ENCODE results near the gene CXXC5.
A peak's percentile ranks its signal among the peaks of the same experiment; 100 is the strongest.

The CXXC5 gene

GRCh38 chr5:139667001-139667729, 19.0 kb downstream of the CXXC5 start:
- DNase-seq, result peak; percentile 33

- DNase-seq, result no peak
Measured at GRCh38 chr5:139667730-139668063, 19.5 kb downstream of the CXXC5 start.

DNA sequence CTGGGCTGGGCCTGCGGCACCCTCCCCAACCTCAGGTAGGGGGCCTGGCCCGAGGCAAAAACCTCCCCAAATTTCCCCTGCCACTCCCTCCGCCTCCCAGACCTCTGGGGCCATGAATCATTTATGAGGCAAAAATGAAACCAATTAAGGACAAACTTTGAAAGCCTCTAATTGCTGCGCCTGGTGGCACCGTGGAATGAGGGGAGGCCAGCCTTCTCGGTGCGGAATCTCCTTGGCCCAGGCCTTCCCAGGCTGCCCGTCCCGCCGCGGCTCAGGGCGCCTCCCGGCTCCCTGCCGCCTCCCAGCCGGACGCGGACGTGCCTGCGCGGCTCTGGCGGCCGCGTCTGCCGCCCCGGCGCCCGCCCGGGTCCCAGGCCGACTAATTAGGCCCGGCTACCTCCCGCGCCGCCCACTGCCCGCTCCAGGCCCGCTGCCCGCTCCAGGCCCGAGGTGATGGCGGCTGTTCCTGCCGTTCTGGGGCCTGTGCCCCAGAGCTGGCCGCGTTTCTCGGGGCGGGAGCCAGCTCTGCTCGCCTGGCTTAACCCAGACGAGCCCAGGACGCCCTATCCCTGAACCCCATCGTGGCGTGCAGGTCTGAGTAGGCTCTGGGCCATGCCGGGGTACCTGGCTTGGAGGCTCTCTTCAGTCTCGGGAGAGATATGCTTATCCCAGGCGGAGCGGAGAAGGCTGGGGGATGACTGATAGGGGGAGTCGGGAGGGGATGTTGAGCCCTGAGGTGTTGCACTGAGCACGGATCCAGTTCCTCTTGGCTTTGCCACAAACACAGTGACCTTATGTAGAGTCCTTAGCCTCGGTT, 20.1 kb downstream of the CXXC5 start:
- peak; percentile 49 for DNase-seq

- DNase-seq, result no peak
Measured at GRCh38 chr5:139668924-139669661, 20.9 kb downstream of the CXXC5 start.

DNA sequence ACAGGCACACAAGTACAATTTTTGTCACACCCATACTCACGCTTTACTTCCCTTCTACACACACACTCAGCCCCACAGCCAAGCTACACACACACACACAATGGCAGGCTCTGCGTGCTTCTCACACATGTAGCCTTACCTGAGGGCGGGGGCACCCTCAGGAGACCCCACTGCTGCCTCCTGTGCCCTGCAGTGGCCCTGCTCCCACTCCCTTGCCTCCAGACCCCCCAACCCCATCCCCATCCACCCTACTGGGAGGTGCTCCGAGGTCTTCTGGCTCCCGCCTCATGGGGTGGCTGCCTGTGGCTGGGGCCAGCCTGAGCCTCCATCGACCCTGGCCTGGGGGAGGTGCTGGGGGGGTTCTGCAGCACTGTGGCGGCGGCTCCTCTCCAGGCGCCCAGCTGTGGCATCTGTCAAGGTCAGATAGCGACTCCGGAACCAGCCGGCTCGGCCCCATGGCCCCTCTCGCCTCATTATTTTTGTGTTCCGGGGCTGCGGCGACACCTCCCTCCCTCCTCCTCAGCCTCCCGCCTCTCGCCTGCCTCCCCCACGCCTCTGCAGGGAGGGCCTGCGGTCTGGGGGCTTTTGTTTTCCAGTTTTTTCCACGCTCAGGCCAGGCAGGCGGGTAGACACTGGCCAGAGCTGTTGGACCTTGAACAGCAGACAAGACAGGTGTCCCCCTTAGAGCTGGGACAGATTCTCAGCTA, 21.7 kb downstream of the CXXC5 start:
- no peak for DNase-seq

DNA sequence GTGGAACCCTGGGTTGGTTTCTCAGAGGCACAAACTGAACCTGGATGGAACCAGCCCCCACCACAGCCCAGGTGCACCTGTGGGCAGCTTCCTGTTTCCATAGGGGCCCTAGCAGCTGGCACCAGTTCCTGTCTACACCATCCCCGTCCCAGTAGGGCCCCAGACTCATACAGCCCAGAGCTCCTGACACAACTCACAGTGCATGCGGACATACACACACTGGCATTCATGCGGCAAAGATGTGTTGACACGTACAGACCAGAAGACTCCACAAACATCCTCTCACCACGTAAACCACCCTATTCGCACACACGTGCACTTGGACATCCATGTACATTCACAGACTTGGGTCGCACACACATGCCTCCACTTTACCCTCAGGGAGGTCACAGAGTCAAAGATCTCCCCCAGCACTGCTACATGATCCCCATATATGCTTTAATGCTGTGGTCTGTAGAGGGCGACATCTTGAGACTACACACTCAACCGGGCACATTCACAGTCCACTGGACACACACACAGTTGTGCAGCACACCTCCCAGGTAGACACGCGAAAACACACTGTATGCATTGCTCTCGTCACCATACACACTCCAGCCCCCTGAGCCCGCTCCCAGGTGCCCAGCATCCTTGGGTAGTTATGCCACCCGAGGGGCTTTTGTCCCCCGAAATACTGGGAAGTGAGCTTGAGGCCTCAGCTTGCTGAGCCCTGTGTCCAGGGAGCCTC, 22.4 kb downstream of the CXXC5 start:
- no peak for DNase-seq

- DNase-seq, result no peak
Measured at GRCh38 chr5:139671096-139671841, 23.1 kb downstream of the CXXC5 start.

- DNase-seq, result no peak
Measured at GRCh38 chr5:139675213-139675612, 27.1 kb downstream of the CXXC5 start.

DNA sequence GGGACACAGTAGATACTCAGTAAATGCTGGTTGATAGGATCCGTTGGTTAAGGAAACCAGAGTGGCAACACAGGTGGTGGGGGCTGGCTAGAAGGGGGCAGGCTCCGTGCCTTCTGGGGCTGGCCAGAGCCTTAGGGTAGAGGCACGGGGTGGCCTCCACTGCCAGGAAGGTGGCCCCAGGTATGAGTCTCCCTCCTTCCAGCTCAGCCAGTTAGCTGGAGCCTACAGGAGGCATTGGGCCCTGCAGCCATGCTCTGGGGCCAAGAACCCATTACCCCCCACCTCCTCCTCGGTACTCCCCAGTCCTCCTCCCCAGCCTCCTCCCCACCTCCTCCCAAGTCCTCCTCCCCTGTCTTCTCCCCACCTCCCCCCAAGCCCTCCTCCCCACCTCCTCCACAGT, 27.7 kb downstream of the CXXC5 start:
- no peak for DNase-seq

DNA sequence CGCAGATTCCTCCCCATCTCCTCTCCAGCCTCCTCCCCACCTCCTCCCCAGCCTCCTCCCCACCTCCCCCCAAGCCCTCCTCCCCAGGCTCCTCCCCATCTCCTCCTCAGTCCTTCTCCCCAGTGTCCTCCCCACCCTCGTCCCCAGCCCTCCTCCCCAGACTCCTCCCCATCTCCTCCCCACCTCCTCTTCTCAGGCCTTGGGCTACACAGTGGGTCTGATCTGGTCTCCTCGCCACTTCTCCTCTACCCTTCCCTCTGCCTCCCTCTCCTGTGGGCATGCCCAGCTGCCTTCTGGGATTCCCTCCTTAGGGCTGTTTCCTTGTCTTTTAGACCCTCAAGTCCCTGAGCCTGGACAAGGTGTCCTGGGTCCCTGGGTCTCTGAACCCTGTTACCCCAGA, 28.3 kb downstream of the CXXC5 start:
- DNase-seq, result no peak

- DNase-seq, result no peak
Measured at GRCh38 chr5:139676951-139677735, 29.0 kb downstream of the CXXC5 start.

- no peak for DNase-seq
Measured at GRCh38 chr5:139677736-139678613, 29.8 kb downstream of the CXXC5 start.

DNA sequence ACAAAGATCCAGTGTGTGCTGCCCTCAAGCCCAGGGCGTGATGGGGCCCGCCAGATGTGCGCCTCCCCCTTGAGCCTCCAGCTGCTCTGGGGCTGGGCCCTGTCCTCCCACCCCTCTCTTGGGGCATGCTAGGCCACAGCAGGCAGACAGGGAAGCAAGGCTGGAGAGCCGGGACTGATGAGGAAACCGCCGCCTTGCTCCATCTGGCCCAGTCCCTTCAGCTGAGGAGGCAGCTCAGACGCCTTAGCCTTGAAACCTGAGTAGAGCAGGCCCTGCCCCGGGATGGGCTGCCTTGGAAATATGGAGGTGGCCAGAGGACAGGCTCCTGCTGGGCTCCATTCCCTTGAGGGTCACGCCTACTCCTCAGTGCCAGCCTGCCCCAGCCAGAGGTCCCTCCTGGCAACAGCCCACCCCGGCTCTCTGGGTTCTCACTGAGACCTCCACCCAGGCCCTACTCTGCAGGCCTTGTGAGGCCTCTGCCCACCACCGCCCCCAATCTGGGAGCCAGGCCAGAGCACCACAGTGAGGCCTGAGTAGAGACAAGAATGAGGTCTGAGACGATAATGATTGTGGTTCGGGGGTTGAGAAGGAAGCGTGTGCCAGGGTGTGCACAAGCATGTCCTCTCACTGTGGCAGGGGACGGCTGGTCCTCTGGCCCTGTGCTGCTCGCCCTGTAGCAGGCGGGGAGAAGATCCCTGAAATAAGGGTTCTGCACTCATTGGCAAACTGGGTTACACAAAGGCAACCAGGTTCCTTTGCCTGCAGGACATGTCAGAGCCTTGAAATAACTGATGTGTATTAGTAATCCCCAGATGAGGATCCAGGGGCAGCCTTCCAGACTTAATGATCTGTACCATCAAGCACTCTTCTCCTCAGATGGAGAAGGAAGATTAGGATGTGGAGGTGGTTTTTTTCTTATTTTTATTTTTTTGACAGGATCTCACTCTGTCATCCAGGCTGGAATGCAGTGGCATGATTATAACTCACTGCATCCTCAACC, 30.9 kb downstream of the CXXC5 start:
- DNase-seq, result no peak

GRCh38 chr5:139680368-139681111, 32.4 kb downstream of the CXXC5 start:
- DNase-seq, result no peak

- no peak for DNase-seq
Measured at GRCh38 chr5:139681112-139681458, 32.9 kb downstream of the CXXC5 start.

DNA sequence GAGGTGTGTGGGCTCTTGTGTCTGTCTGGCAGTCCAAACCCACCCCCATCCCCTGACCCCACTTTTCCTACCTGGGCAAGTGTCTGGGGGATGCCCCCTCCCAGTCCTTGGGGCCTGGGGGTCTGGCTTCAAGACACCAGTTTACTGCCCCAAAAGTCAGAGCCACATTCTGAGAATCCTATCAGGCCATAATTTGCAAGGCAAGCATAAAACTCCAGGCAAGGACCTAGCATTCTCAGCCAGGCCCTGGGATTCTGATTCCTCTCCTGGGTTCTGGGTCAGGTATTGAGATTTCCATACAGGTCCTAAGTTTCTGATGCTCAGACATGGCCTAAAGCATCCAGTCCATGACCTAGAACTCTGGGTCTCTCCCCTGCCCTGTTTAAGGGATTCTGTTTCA, 33.3 kb downstream of the CXXC5 start:
- no peak for DNase-seq

DNA sequence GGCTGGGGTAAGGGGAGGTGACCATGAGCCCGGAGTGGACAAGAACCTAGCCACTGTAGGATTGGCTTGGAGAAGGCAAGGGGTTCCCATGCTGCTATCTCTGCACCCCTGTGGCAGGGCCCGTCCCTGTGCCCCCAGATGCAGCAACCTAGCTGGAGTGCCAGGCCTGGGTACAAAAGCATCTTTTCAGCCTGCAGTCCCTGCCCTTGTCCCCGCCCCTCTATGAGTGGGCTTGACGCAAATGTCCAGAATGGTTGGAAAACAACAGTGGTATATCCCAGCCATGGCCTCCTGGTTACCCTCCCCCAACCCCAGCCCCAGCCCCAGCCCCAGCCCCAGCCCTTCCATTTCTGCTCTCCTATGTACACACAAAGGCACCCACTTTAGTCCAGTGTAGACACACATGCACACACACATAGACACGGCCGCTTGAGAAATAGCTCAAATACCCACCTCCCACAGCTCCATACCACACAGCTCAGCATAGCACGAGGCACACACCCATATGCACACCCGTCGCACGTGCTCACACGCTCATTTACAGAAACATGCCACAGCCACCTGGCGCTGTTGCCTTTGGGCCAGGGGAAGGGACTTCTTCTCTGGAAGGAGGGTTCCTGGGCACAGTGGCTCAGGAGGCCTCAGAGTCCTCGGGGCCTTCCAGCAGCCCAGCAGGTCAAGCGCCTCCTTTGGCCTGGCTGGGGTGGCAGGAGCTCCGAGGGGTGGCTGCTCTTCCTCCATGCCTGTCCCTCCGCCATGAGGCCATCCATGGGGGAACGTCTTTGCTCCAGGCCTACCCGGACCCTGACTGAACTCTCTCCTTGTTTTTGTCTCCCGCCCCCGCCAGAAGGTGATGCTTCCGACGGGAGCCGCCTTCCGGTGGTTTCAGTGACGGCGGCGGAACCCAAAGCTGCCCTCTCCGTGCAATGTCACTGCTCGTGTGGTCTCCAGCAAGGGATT, 34.1 kb downstream of the CXXC5 start:
- DNase-seq, result no peak

Measured in CD4-positive, alpha-beta T cell treated with Interleukin-10 for 1 hour (primary cell).